ENCODE data around the gene LMF2.

DNA sequence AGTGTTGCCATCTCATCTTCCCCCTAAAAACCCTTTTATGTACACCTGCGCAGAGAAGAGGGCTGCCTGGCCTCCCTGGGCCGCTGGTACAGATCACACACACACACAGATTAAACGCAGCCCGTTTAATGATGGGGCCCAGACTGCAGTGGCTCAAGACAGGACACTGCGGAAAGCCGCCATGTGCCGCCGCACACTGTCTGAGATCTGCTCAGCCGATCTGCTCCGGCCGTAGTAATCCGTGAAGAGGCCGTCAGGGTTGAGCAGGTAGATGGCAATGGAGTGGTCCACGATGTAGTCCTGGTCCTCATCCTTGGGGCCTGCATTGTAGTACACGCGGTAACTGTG is 15.9 kb upstream of the LMF2 start:
- TF ChIP-seq, protein P1, sequence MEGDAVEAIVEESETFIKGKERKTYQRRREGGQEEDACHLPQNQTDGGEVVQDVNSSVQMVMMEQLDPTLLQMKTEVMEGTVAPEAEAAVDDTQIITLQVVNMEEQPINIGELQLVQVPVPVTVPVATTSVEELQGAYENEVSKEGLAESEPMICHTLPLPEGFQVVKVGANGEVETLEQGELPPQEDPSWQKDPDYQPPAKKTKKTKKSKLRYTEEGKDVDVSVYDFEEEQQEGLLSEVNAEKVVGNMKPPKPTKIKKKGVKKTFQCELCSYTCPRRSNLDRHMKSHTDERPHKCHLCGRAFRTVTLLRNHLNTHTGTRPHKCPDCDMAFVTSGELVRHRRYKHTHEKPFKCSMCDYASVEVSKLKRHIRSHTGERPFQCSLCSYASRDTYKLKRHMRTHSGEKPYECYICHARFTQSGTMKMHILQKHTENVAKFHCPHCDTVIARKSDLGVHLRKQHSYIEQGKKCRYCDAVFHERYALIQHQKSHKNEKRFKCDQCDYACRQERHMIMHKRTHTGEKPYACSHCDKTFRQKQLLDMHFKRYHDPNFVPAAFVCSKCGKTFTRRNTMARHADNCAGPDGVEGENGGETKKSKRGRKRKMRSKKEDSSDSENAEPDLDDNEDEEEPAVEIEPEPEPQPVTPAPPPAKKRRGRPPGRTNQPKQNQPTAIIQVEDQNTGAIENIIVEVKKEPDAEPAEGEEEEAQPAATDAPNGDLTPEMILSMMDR (conservative IDR thresholded peaks at IDR 0.05; ENCODE audit: low read depth, low read length) = no peak
- TF ChIP-seq EZH2 (IDR thresholded peaks at IDR 0.05; ENCODE audit: low read length, unreplicated experiment) (no peak), EZH2phosphoT487 (IDR thresholded peaks at IDR 0.05; ENCODE audit: borderline replicate concordance, low read length) (no peak)
